ENCODE data around the gene TEX48.

TEX48 gene

GRCh38 chr9:114674076-114674797, 7.8 kb downstream of the TEX48 start:
- FAIRE-seq: no peak
- no peak for DNase-seq (ENCODE audit: extremely low spot score, insufficient read length, low read depth)

DNA sequence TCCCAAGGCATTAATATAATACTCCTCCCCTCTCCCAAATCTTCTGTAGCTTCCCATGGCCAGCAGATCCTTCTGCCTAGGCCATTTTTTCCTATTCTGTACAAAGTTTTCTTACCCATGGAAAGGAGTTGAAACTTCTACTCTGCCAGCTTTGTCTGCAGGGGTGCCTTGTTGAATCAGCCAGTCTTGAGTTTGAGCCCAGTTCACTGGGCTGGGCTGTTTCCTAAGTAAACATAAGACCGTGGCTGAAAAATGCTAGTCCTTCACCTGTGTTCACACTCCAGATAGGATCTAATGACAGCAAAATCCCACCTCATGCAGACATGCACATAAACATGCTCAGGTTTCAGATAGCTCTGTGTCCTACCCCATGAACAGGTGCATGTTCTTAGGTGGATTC, 10.4 kb downstream of the TEX48 start:
- no peak for DNase-seq (ENCODE audit: extremely low spot score, insufficient read length, low read depth)
- no peak for FAIRE-seq

DNA sequence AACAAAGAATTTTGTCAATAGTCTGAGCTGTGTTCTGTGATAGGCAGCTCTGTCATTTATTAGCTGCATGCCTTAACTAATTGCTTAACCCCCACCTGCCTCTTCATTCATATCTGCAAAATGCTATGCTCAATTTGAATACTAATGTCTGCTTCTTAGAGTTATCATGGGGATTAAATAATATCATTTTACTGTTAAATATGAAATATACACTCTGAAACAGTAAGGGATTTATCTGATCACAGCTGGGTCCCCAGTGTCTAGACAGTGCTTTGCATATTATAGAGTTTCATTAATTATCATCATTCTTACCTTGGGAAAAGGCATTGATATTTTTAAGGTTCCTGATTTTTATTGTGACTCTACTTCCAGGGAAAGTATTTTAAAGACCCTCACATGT, 12.0 kb downstream of the TEX48 start:
- DNase-seq (ENCODE audit: extremely low spot score, insufficient read length, low read depth): no peak
- FAIRE-seq: no peak

DNA sequence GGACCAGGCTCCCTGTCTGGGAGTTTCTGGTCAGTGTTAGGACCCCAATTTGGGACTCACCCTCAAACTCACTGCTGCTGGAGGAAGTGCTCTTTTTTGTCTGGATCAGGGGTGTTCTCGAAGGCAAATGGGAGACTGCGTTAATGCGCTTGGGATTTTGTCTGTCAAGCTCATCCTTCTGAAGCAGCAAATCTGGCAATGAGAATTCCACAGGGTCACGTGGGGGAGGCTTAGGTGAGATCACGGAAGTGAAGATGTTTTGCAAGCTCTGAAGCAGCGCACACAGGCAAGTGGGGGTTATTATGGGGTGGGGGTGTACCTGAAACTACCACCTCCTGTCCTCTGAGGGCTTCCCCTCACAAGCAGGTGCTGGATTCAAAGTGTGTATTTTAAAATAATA, 13.8 kb downstream of the TEX48 start:
- no peak for DNase-seq (ENCODE audit: extremely low spot score, insufficient read length, low read depth)
- no peak for FAIRE-seq

DNA sequence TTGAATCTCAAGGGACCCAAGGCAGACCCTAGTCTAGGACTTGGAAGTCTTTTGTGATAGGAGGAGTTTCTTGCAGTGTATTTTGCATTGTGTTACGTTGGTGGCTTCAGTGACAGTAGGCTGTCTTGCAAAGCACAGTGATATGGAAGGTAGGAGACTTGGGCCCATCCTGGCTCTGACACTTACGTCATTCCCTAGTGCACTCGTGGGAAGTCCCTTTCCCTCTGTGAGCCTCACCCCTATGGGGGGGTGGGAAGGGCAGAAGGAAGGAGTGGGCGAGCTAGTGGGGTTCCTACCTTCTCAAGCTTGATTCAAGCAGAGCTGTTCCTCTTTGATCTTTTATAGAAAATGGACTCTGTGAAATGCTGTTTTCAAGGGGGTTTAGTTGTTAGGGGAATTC, 15.1 kb downstream of the TEX48 start:
- no peak for FAIRE-seq
- no peak for DNase-seq (ENCODE audit: extremely low spot score, insufficient read length, low read depth)

- FAIRE-seq: no peak
- no peak for DNase-seq (ENCODE audit: extremely low spot score, insufficient read length, low read depth)
These were observed 15.6 kb downstream of the TEX48 start for GRCh38 chr9:114666401-114666800.

- DNase-seq (ENCODE audit: extremely low spot score, insufficient read length, low read depth) (no peak), FAIRE-seq (no peak)
These were observed 17.8 kb downstream of the TEX48 start for GRCh38 chr9:114664181-114664580.

DNA sequence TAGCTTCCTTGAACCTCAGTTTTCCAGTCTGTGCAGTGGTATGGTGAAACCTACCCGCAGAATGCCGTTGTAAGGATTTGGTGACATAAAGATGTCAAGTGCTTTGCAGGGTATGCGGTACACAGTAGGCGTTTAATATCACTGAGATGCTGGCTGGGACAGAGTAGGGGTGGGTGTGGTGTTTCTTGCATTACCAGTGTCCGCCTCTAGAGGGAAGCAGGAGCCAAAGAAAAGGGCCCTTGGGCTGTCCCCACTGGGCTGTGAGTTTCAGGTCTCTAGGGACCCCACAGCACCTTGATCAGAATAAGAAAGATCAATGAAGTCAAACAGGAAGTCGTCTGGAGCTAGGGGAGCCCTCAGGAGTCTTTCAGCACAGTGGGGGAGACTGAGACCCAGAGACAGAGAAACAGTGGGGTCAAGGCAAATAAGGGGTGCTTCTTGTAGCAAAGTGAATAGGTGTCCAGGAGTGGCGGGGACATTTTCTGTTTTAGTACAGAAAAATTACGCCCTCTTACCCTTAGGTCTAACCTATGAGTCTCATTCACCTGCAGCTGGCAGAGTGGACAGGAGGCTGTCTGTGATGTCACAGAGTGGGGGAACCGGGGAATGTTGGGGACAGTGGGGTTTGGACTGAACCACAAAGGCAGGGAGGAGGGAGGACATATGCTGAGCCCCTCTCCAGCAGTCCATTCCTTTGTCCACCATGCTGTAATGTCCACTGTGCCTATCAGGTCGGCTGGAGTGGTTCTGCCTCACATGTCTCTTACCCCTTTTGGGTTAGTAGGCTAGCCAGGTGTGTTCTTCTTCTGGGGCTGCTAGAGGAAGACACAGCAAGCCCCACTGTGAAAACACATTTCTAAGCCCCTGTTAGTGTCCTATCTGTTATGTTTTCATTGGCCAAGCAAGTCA, 19.7 kb downstream of the TEX48 start:
- FAIRE-seq (peak; percentile 36), DNase-seq (ENCODE audit: extremely low spot score, insufficient read length, low read depth) (peak; percentile 56)

GRCh38 chr9:114657705-114658104, 24.3 kb downstream of the TEX48 start, which contains the start of gene TEX53:
Gene TEX53, minus strand, starts transcription at chr9:114657805. Its CDS starts 31 bp downstream, at chr9:114657774.
- FAIRE-seq (no peak), DNase-seq (ENCODE audit: extremely low spot score, insufficient read length, low read depth) (no peak)

DNA sequence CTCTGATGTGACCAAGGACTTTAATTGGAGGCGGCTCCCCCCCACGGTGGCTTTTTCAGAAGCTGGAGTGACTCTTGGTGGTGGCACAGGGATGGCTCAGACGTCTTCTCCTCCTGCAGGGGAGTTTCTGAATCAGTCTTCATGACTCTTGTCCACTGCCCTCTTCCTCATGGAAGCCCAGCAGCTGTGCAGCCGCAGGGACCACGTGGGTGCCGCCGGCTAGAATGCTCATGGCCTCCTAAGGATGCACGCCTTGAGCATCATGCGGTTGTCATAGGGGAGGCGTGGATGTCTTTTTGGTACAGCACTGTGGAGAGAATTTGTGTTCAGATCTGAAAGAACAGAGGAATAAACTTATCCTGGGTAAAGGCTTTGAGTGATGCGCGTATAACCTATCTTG, 25.7 kb downstream of the TEX48 start:
- no peak for FAIRE-seq

DNA sequence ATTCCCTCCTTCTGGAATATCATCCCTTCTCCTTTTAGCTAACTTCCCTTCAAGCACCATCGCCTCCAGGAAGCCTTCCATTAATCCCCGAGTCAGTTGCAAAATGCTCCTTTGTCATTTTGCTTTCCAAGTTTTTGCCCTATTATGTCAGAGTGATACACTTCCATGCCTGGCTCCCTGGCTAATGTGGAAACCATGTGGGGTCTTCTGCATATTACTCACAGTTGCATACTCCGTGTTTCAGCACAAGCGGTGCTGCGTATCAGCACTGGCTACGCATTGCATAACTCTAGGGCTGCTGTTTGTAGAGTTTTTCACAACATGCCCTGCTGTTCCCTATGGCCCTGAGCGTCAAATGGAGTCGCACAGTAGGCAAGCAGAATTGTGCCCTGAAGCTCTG, 26.3 kb downstream of the TEX48 start:
- FAIRE-seq: no peak
- no peak for DNase-seq (ENCODE audit: extremely low spot score, insufficient read length, low read depth)

More for the DNA sequence above, 25.7 kb downstream of the TEX48 start:
- DNase-seq (ENCODE audit: extremely low spot score, insufficient read length, low read depth): no peak

DNA sequence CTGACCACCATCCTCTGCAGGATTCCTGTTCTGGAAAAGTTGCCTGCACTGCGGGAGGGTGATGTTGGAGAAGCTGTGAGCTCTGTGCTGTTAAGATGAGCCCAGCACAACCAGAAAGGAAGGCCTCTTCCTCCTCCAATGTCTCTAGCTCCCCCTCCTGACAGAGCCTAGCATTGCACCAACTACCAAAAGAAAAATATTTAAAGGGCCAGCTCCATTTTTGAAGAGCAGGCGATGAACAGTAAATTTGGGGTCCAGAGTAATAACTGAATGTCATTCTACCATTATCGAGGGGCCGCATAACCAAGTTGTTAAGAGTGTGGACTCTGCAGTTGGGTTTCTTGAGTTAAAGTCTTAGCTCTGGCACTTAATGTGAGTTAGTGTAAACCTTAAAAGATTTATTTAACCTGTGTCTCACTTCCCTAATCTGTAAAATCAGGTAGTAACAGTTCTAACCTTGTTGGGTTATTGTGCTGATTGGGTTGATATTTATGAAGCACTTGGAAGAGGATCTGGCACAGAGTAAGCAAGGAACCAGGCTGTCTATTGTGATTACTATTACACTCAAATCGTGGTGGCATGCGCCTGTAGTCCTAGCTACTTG, 28.3 kb downstream of the TEX48 start:
- peak; percentile 46 for FAIRE-seq
- DNase-seq (ENCODE audit: extremely low spot score, insufficient read length, low read depth): peak; percentile 50

DNA sequence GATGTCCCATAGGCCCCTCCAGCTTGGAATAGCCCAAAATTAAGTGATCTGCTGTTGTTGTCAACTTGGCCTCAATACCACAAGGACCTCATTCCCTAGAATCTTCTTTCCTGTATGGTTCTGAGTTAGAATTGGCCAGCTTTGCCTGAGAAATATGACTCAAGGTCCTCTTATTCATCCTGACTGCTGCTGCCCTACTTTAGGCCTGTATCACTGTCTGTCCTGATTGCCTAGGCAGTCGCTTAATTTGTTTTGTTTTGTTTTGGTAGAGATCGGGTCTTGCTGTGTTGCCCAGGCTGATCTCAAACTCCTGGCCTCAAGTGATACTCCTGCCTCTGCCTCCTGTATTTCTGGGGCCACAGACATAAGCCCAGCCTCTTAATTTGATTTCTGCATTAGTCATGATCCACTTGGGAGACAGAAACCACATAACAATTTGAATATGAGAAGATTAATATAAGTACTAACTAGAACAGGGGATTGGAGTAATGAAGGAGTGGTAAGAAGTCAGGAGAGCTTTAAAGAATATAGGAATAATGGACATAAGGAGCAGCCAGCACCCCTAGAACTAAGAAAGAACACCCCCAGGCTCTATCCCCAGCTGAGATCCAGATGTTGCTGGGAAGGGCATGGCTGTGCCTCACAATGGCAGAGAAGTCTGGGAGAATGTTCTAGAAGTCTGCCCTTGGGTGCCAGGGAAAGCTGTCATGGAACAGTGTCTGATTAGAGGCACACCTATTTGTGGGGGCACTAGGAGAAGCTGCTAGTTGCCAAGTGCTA, 29.0 kb downstream of the TEX48 start:
- DNase-seq (ENCODE audit: extremely low spot score, insufficient read length, low read depth): no peak
- no peak for FAIRE-seq

DNA sequence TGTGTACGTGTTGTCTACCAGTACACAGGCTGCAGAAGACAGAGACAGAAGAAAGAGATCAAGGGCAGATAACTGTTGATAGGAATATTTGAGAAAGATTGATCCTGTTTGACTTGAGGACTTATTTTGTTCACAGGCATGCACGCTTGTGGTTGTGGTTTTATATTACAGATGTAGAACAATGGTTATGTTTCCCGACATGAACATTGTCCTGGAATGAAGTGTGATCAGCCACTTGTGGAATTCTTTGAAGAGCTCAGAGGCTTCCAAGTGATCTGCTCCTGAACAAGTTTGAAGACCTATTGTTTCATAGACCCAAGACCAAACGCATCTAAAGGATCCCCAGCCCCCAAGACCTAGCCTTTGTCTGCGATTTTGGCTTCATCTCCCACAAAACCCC, 38.1 kb downstream of the TEX48 start:
- FAIRE-seq (no peak), DNase-seq (ENCODE audit: extremely low spot score, insufficient read length, low read depth) (no peak)

DNA sequence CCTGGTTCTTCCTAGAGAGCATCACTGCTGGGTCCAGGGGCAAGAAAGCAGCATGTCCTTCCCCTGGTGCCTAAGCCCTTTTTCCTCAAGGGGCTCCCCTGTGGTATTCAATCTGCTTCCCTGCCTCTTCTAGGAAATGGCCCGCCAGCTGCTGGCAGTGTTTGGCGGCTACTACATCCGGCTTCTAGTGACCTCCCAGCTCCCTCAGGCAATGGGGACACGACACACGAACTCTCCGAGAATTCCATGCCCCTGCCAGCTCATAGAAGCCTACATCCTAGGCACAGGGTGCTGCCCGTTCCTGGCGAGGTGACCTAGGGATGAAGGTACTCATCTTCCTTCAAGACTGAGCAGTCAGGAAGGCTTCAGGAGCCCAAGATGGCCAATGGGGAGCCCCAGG, 39.0 kb downstream of the TEX48 start:
- DNase-seq (ENCODE audit: extremely low spot score, insufficient read length, low read depth): no peak
- no peak for FAIRE-seq

DNA sequence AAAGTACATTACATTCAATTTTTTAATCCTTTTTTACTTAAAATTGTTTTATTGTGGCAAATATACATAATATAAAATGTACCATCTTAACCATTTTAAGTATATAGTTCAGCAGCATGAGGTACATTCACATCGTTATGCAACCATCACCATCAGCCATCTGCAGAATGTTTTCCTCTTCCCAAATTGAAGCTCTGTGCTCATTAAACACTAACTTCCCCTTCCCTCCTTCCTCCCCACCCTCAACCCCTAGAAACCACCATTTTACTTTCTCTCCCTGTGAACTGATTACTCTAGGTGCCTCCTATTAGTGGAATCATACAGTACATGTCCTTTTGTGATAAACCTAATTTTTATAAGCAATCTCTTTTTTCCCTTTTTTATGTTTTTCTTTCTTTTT, 40.0 kb downstream of the TEX48 start:
- DNase-seq (ENCODE audit: extremely low spot score, insufficient read length, low read depth): no peak
- no peak for FAIRE-seq

- FAIRE-seq (no peak), DNase-seq (ENCODE audit: extremely low spot score, insufficient read length, low read depth) (no peak)
These were observed 43.6 kb downstream of the TEX48 start for GRCh38 chr9:114638404-114638803.

GRCh38 chr9:114634387-114634786, 47.6 kb downstream of the TEX48 start:
- no peak for DNase-seq (ENCODE audit: extremely low spot score, insufficient read length, low read depth)
- no peak for FAIRE-seq

DNA sequence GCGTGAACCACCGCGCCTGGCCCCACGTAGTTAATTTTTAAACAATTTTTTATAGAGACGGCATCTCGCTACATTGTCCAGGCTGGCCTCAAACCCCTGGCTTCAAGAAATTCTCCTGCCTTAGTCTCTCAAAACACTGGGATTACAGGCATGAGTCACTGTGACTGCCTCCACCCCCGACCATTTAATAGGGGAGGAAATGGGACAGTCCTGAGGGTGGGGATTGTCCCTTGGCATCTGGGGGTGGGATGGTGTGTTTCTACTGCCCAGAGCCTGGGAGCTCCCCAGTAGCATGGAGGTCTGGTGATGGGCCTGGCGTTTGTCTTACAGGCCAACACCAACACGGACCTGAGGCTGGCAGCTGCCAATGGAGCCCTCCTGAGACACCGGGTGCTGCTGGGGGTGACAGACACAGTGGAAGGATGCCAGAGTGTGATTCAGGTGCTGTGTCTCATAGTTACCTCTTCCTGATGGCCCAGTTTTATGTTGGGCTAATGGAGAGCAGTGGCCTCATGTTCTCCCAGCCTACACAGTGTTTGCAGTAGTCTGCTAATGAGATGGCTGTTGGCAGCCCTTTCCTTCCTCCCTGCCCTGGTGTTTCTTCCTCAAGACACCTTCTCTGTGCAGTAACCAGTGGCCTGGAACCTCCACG, 48.4 kb downstream of the TEX48 start:
- FAIRE-seq (no peak), DNase-seq (ENCODE audit: extremely low spot score, insufficient read length, low read depth) (no peak)

DNA sequence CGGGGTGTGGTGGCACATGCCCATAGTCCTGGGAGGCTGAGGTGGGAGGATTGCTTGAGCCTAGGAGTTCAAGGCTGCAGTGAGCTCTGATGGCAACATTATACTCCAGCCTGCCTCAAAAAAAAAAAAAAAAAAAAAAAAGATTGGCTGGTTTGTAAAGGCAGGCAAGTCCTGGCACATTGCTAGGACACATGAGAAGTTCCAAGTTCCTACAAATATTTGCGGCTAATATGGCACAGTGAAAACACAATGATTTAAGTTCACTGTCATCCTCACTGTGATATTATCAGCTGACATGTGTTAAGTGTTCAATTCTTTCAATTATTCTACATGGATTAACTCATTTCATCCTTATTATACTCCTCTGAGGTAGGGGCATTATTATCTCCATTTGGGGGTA, 50.8 kb downstream of the TEX48 start:
- FAIRE-seq: no peak

More for the DNA sequence above, 50.8 kb downstream of the TEX48 start:
- no peak for DNase-seq (ENCODE audit: extremely low spot score, insufficient read length, low read depth)

Measured in GM18507 (cell line).